ENCODE measurements around the gene RPUSD1. TPM values are rescaled to one million over a fixed set of nuclear protein-coding genes. Genes with fewer than 3 reads are reported as not detected.

The RPUSD1 gene
- total RNA-seq, 1 experiment from 2014 or later: 59.9 TPM

- H3K4me3 ChIP-seq (replicated peaks in 1 of 2; ENCODE audit: low read depth in 1 of 2, low read length in 2 of 2): no peak overlapping the region
- H3K9me2 ChIP-seq (ENCODE audit: insufficient read depth): no peaks in the 10 kb centered on the region
- DNase-seq (ENCODE audit: low read depth, low spot score) (no peak), ATAC-seq (no peak)
- H3K36me3 ChIP-seq (ENCODE audit: control insufficient read depth in 1 of 2, insufficient read depth in 2 of 2, low read length in 2 of 2): peaks cover 5 to 7% of the 10 kb centered on the region in 2 experiments; a peak in 2 of 4 replicates
- no peaks in the 10 kb centered on the region for H3K27me3 ChIP-seq (ENCODE audit: insufficient read depth, low read length)
- H4K20me1 ChIP-seq (ENCODE audit: insufficient read depth): no peaks in the 10 kb centered on the region
- ChIA-PET CTCF (no interaction called here), POLR2A (no interaction called here), RAD21 (ENCODE audit: low non-redundant PET in 1 of 2, low total read pairs in 2 of 2, uncharacterized antibody in 2 of 2, unreplicated experiment in 2 of 2) (interaction anchor here in 1 of 2 experiments (0.7 kb wide), 1 partner anchor 68 kb away, joined by 3 read pairs; no protein-coding TSS in a partner anchor)
- H3K9me3 ChIP-seq (ENCODE audit: control insufficient read depth in 1 of 2, insufficient read depth in 1 of 2, low read depth in 1 of 2, low read length in 2 of 2): no peaks in the 10 kb centered on the region
- no peak overlapping the region for H3K9ac ChIP-seq (ENCODE audit: low read length)
- peaks cover 16 to 42% of the 10 kb centered on the region in 2 experiments for H3K4me1 ChIP-seq (ENCODE audit: control insufficient read depth in 1 of 2, insufficient read depth in 2 of 2, low read length in 2 of 2)
- no peak overlapping the region for H3K27ac ChIP-seq (ENCODE audit: low read depth, low read length)
- H3K79me2 ChIP-seq (ENCODE audit: insufficient read depth, low read length): peaks cover 7% of the 10 kb centered on the region
- no peak for TF ChIP-seq JUND (IDR thresholded peaks at IDR 0.05)
- no peak for TF ChIP-seq YY1 (IDR thresholded peaks at IDR 0.05; ENCODE audit: extremely low read depth, insufficient replicate concordance, low read depth, low read length)
- TF ChIP-seq ZNF274 (IDR thresholded peaks at IDR 0.05; ENCODE audit: low read depth, low read length): no peak
- TF ChIP-seq EZH2phosphoT487 (IDR thresholded peaks at IDR 0.05; ENCODE audit: borderline replicate concordance): no peak
- no peak for TF ChIP-seq POLR2AphosphoS5 (IDR thresholded peaks at IDR 0.05; ENCODE audit: low read depth, low read length)
- no peak for TF ChIP-seq ZBTB33 (IDR thresholded peaks at IDR 0.05; ENCODE audit: extremely low read depth, insufficient replicate concordance, low read length)
- TF ChIP-seq POLR2A (IDR thresholded peaks at IDR 0.05; ENCODE audit: borderline replicate concordance, extremely low read depth, insufficient read depth, insufficient read length): no peak
- TF ChIP-seq REST (IDR thresholded peaks at IDR 0.05; ENCODE audit: low read depth): no peak
- TF ChIP-seq CTCF (IDR thresholded peaks at IDR 0.05 in 2 of 3, conservative IDR thresholded peaks at IDR 0.05 in 1 of 3; ENCODE audit: borderline replicate concordance in 1 of 3, insufficient read depth in 1 of 3, low read depth in 2 of 3, low read length in 2 of 3): no peak
- TF ChIP-seq FOSL1 (IDR thresholded peaks at IDR 0.05; ENCODE audit: low read depth): no peak
- TF ChIP-seq SIN3A (IDR thresholded peaks at IDR 0.05; ENCODE audit: low read depth): no peak
- no peak for TF ChIP-seq ELF1 (IDR thresholded peaks at IDR 0.05; ENCODE audit: borderline replicate concordance, low read depth)
- TF ChIP-seq ZFX (IDR thresholded peaks at IDR 0.05): no peak
- no peak for TF ChIP-seq EZH2 (IDR thresholded peaks at IDR 0.05)
- H2AFZ ChIP-seq (ENCODE audit: low read depth, low read length, poor library complexity, severe bottlenecking): no peak overlapping the region
- intact Hi-C loops (cut with micrococcal nuclease): no loop called here
- no TSS peak for BruUV-seq (replicated peaks)
- H3K4me2 ChIP-seq (ENCODE audit: low read length): no peak overlapping the region
Observed at GRCh38 chr16:781346-782010, 6.7 kb downstream of the RPUSD1 start.

All from HCT116 (cell line).